HG03575 (cell line): ENCODE results near the gene WDR49.

Experiments
- ATAC-seq: cut with Tn5 transposase; IDR thresholded peaks from one replicate; pipeline ENCODE4 v1.9.1; 2021; ENCODE audit not compliant: unreplicated experiment, insufficient number of reproducible peaks, low FRiP score; ENCODE audit errors: extremely low read depth

WDR49 gene

DNA sequence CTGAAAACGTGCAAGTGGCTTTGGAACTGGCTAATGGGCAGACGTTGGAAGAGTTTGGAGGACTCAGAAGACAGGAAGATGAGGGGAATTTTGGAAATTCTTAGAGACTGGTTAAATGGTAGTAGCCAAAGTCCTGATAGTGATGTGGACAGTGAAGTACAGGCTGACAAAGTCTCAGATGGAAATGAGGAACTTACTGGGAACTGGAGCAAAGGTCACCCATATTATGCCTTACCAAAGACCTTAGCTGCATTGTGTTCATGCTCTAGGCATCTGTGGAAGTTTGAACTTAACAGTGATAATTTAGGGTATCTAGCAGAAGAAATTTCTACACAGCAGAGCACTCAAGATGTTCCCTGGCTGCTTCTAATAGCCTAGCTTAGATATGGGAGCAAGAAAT, 151.3 kb downstream of the WDR49 start:
- ATAC-seq: no peak

- ATAC-seq: no peak
These were observed 151.8 kb downstream of the WDR49 start for GRCh38 chr3:167501941-167502340.

DNA sequence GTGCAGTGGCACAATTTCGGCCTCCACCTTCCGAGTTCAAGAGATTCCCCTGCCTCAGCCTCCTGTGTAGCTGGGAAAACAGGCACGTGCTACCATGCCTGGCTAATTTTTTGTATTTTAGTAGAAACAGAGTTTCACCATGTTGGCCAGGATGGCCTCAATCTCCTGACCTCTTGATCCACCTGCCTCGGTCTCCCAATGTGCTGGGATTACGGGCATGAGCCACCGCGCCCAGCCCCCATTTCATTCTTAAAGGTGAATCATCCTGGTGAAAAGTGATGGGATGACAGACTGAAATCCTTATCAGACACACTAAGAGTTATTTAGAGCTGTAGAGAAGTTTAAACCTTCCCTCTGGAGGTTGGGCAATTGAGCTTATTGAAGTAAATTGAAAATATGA, 155.8 kb downstream of the WDR49 start:
- ATAC-seq: no peak

- no peak for ATAC-seq
These were observed 160.5 kb downstream of the WDR49 start for GRCh38 chr3:167493244-167493643.

DNA sequence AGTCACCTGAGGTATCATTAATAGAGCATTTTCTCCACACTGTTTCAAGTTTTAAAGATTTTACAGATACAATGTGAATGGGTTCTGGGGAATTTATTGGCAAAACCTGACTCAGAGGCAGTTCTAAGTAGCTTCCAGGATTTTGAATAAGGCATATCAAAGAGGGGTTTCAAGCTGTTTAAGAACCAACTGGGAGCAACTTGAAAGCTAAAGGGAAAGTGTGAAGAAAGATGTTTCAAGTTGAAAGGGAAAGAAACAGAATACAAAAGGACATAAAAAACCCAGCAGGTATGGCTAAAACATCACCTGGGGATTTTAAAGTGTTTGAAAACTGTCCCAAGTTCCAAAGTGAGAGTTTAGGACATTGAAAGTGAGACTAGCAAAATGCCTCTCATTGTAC, 162.1 kb downstream of the WDR49 start:
- ATAC-seq: no peak

GRCh38 chr3:167489571-167489970, 164.2 kb downstream of the WDR49 start:
- ATAC-seq: no peak

DNA sequence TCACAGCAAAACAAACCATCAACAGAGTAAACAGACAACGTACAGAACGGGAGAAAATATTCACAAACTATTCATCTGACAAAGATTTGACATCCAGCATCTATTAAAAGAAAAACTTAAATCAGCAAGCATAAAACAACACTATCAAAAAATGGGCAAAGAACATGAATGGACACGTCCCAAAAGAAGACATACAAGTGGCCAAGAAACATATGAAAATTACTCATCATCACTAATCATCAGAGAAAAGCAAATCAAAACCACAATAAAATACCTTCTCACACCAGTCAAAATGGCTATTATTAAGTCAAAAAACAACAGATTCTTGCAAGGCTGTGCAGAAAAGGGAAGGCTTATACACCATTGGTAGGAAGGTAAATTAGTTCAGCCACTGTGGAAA, 166.2 kb downstream of the WDR49 start:
- ATAC-seq: no peak

GRCh38 chr3:167484551-167484950, 169.2 kb downstream of the WDR49 start:
- ATAC-seq: no peak

DNA sequence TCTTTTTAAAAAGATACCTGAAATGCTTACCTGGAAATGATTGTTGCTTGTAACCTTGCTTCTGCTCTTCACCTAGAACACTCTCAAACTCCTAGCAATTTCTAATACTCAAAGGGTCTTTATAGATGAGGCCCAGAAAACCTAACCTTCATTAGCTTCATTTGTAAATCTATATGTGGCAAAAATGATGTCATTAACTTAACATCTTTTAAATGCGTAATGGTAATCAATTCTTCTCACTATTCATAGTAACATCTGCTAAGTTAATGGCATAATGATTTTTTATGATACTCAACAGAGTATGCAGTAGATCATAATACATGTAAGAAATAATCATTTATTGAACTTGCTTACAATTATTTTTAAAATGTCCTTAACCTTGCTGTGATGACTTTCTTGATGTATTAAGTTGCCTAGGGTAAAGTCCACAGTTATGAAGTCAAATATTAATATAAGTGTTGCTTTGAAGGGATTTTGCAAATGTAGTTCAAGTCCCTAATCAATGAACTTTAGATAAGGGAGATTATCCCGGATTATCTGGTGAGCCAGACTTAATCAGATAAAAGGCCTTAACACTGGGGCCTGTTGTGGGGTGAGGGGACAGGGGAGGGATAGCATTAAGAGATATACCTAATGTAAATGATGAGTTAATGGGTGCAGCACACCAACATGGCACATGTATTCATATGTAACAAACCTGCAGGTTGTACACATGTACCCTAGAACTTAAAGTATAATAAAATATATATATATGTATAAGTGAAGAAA, 169.8 kb downstream of the WDR49 start:
- no peak for ATAC-seq

DNA sequence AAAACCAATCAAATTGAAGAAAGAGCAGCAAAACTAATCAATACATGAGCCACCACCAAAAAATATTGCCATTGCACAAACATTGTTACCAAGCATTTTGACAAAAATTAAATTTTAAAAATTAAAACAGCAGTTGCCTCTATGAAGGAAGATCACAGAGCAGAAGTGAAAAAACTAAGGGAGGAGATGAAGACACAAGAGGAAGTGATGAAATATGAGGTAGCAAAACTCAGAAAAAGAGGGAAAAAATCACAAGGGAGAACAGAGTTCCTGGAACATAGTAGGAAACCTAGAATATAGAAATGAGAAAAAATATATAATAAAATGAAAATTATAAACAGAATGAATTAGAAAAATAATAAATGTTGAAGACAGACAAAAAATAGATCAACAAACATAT, 172.6 kb downstream of the WDR49 start:
- no peak for ATAC-seq

DNA sequence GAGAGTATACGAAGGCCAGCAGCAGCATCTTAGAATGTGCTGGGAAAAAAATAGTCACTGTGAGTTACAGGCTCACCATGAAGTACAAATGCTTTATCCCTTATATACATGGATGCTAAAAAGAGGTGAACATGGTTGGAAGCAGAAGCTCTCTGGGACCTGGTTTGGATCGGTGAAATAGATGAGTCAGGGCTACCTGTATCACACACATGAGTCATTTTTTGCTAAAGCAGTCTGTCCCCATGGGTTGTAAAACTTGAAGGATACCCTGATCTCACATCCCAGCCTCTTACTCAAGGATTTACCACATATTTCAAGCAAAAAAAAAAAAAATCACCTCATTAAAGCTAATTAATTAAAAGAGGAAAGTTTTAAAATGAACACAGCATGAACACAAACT, 173.0 kb downstream of the WDR49 start:
- ATAC-seq: no peak

DNA sequence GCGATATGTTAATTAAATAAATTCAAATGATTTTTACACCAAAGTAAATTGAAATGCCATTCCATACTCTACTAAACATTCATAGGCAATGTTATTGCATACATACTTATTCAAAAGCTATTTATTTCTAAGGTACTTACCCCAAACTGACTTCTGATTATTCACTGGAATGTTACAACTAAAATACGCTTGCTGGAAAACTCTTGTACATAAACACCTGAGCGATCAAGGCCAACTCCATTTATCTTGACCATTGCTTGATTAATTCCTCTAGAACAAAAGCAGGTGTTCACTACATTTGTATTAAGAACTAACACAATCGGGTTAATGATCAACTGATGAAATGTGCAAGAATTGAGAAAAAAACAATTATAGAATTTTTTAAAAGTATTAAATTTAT, 179.9 kb downstream of the WDR49 start, which contains the start of gene SERPINI2:
Gene SERPINI2 (minus strand): TSS at position 180 of the 400 bp plus-strand sequence. CDS start 2,208 bp downstream, outside the sequence.
- no peak for ATAC-seq

GRCh38 chr3:167469381-167469780, 184.4 kb downstream of the WDR49 start:
- no peak for ATAC-seq

GRCh38 chr3:167467848-167468611, 185.7 kb downstream of the WDR49 start:
- ATAC-seq: no peak

GRCh38 chr3:167466966-167467365, 186.8 kb downstream of the WDR49 start:
- no peak for ATAC-seq

- no peak for ATAC-seq
These were observed 197.5 kb downstream of the WDR49 start for GRCh38 chr3:167456157-167456799.

DNA sequence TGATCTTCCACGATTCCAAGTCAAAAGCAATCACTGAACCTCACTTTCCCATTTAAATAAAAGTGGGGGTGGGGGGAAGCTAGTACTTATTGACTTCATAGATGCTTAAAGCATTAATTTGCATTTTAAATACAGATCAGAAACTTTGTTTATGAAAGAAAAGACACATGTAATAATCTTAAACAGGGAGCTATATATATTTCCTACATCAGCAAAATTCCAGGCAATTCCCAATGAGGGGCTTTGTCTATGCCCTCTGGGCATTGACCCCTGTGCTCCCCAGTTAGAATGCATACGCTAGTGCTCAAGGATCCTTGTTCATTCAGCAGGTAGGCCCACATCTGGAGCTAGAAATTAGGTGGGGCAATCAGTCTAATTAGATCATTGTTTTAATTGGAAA, 199.9 kb downstream of the WDR49 start:
- ATAC-seq: no peak

DNA sequence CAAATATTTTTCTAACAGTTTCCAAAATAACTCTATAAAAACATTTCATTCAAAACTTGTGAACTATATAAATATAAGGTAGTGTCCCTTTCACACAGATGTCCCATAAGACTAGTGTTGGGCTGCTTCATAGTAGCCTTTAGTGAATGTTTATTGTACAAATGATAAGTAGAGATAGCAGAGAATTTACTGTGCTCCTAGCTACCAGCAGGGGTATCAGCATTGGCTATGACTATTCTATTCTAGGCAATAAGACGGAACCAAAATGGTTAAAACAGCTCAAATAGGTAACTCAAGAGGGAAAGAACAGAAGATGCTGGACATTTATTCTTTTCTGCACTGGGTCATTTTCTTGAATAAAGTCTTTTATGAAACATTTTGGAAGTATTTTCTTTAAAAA, 202.5 kb downstream of the WDR49 start:
- ATAC-seq: no peak

DNA sequence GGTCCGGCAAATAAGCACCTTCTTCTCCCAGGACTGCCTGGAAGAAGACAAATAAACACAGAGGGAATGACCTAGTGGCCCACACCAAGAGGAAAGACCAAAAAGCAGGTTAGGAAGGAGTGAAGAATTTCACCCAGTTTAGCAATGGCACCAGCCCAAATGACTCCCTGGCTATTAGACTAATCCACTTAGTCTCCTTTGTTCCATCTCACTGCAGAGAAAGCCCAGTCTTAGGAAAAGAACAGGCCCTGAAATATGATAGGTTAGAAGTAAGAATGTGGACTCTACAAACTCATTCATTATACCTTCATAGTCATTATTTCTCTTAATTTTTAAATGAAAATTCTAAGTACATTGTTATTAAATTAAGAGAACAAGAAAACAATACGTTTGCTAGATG, 203.1 kb downstream of the WDR49 start:
- no peak for ATAC-seq

DNA sequence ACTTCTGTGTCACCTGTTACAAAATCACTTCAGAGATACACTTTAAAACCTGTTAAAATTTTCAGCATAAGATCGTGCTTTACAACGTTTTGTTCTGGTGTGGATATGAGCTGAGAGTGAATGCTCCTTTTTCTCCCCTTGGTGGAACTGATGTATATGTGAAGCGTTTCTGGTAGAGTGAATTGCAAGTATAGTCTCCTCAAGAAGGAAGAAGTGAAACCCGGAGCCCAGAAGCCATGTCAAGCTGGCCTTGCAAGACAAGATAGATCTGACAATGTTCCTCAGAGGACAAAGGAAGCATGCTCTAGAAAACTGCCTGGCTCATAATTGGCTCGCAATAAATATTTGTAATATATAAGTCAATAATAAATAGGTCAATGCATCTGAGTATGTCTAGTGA, 203.5 kb downstream of the WDR49 start:
- ATAC-seq: no peak
